Fibroblast of lung (primary cell): ENCODE results near the gene SNX8.

Experiments used
- CTCF ChIP-seq, 2 donors: IDR thresholded peaks in 1 of 2; conservative IDR thresholded peaks in 1 of 2; 1 replicate in 1 of 2; 2 replicates in 1 of 2; pipeline ENCODE4 v1.5.1; 2011 to 2012; ENCODE audit warnings: low read length in 2 of 2, control low read depth in 1 of 2, inconsistent platforms in 1 of 2, low read depth in 1 of 2, mild to moderate bottlenecking in 1 of 2
- EZH2 ChIP-seq: IDR thresholded peaks from 2 replicates; pipeline ENCODE4 v1.5.1; 2012; ENCODE audit warnings: low read length, control low read depth, mild to moderate bottlenecking; ENCODE audit errors: missing control alignments

- TF ChIP-seq CTCF (conservative IDR thresholded peaks at IDR 0.05 in 1 of 2, IDR thresholded peaks at IDR 0.05 in 1 of 2; ENCODE audit: low read depth in 1 of 2, low read length in 2 of 2) (no peak), EZH2 (no peak)
Measured at GRCh38 chr7:2290877-2291276, 23.4 kb downstream of the SNX8 start.
